GM19035 (cell line): ENCODE results near the gene PSD4.

ENCODE experiments used
- ATAC-seq: cut with Tn5 transposase; IDR thresholded peaks from one replicate; pipeline ENCODE4 v1.9.1; 2021; ENCODE audit not compliant: unreplicated experiment

The PSD4 gene

GRCh38 chr2:113203217-113203530, 29.4 kb downstream of the PSD4 start:
- no peak for ATAC-seq

DNA sequence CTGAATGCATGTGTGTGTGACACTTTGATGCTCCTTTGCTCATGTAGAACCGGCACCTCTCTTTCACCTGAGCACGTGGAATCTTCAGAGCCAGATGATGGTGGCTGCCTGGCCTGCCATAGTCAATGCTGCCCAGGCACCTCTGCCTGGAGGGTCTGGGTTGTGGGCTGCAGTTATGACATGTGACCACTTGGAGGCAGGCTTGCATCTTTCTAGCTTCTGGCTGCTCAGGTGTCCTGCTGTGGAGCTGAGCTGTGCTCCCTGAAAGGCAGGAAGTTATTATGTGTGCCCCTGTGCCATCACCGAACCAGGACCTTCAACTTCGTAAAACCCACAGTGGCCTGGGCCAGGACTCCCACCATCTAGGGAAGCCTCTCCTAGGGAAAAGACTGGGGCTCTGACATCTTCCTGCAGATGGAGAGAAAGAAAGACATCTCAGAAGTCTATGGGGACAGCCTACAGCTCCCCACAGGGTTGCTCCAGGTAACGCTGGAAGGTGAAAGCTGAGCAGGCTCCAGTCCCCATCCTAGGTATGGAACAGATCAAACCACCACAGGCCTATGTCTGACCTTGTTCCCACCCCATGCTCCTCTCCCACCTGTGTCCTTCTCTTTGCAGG, 30.2 kb downstream of the PSD4 start:
- peak; percentile 65 for ATAC-seq

- no peak for ATAC-seq
These were observed 32.5 kb downstream of the PSD4 start for GRCh38 chr2:113206251-113206650.

DNA sequence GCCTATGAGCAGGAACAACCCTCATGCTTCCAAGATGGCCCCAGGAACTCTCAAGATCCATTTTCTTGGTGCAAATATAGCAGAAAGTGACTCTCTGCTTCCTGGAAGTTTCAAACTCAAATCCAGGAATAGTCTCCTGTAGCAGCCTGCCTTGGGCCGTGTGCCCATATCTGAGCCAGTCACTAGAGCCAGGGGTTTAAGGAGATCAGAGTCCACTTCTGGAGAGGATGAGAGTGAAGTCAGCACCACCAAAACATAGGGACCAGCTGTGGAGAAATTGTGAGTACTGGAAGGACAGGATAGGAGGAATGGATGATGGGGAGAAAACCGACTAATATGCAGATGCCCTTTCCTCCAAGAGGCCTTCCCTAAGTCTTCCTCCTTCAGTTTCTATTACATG, 33.2 kb downstream of the PSD4 start:
- ATAC-seq, result no peak

- no peak for ATAC-seq
These were observed 34.6 kb downstream of the PSD4 start for GRCh38 chr2:113208396-113208795.

DNA sequence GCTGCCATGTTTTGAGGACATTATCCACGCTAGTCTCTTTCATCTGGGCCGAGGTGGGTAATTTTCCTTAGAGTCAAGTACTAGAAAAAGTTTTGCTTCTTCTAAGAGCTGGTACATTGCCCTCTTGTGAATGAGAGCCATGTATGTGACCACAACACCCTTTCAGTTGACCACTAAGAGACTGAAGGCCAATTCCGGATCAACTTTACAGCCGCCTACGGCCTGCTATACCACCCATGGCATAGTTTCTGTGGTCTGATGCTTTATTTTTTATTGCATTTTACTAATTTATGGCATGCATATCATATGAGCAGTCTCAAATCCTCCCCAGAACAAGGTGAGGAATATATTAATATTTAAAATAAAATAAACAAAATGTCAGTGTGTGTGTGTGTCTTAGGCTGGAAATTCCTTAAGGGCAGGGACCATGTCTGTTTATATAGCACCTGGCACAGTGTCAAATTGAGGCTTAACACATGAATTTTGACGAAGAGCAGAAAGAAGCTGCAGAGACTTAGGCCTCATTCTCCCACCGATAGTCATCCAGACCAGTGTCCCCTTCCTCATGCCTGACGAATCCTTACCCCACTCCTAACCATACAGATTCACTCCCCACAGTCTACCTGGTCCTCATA, 35.4 kb downstream of the PSD4 start:
- ATAC-seq, result no peak

- ATAC-seq, result no peak
These were observed 35.9 kb downstream of the PSD4 start for GRCh38 chr2:113209646-113210171.

DNA sequence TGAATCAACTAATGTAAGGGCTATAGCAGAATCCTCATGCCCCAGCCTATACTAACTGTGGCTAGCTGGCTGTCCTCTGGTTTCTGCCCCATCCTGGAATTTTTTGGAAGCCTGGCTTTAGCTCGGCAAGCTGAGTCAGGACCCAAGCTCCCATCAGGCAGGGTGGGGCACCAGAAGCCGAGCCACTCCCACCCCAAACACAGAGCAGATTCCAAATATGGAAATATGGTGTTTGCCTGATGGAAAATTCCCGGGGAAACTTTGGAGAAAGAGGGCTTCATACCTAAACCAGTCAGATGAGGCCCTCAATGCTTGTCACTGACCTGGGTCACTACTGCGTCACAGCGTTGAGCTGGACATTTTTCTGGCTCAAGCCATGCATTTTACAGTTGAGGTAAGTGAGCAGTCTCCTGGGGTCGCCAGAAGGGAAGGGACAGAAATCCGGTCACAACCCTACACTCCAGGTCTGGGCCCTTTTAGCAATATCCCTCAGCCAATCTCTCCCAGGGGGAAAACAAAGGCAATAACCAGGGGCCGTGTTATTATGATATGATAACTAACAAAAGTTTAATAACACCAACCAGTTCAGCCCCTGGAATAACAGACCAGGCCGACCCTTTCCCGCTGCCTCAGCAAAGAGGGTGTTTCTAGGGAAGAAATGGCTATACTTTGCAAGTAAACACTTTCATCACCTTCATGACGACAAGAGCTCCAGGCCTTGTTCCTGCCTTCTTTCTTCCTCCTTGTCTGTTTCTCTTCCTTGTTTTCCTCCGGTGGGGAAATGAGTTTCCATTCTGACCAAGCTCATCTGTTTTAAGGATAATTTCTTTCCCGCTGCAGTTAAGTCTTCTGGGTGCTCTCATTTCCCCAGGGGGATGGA, 37.7 kb downstream of the PSD4 start:
- no peak for ATAC-seq

GRCh38 chr2:113212245-113213060, 38.7 kb downstream of the PSD4 start:
- no peak for ATAC-seq

GRCh38 chr2:113213061-113213930, 39.5 kb downstream of the PSD4 start:
- ATAC-seq, result no peak

- no peak for ATAC-seq
These were observed 40.4 kb downstream of the PSD4 start for GRCh38 chr2:113214141-113214540.

- ATAC-seq, result no peak
These were observed 41.3 kb downstream of the PSD4 start for GRCh38 chr2:113215056-113215455.

- ATAC-seq, result no peak
These were observed 42.5 kb downstream of the PSD4 start for GRCh38 chr2:113216321-113216720.

DNA sequence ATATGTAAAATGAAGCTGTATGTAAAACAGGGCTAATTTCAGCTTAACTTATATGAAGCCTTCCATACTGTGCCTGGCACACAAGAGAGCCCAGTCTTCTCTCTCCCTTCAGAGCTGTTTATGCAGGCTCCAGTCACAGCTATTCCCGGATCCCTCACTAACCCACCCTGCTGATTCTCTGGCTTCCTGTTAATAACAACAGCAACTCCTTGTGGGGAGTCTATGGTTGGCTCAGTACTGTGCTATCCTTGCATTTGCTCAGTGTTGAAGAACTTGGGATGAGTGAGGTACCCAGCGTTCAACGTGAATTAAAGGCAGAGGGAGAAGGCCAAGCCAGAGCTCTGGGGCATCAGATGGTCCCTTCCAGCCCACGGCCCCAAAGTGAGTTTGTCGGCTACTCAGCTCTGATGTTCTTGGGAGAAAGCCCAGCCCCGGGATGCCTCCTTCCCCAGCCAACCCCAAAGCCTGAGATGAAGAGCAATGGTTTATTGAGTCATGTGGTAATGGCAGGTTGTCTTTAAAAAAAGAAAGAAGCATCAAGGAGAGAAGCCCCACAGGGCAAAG, 43.2 kb downstream of the PSD4 start:
- no peak for ATAC-seq

DNA sequence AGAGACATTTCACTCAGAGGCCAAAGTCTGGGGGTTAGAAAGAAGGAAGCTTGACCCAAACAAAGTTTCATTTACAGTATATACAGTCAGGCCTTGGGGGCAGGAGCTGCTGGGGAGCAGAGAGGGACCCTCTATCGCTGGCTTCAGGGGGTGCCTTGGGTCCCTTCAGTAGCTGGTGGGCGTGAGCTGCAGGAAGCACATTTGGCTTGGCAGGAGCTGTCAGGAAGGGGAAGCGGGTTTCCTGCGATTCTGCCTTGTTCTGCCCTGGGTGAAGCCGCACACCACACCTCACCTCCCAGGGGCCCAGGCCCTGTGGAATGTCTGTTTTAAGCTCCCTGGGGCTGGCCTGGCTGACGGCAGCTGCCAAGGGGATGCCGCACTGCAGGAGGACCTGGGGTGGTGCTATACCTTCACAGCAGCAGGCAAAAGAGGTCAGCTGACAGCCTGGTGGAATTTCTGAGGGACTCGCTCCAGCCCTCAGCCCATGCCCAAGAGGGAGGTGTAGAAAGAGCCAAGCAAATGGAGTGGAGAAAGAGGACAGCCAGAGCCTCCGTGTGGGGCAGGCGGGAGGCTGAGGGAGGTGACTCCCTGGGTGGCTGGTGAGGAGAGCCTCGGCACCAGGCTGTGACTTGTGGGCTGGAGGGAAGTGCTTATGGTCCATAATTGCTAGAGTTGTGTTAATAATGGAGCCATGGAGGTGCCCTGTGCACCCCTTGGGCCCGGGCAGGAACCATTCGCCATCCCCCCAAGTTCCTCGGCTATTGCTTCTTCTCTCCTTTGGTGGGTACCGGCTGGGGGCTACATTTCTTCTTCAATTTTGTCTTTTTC, 43.9 kb downstream of the PSD4 start:
- no peak for ATAC-seq

GRCh38 chr2:113218283-113219091, 44.7 kb downstream of the PSD4 start:
- ATAC-seq, result no peak

DNA sequence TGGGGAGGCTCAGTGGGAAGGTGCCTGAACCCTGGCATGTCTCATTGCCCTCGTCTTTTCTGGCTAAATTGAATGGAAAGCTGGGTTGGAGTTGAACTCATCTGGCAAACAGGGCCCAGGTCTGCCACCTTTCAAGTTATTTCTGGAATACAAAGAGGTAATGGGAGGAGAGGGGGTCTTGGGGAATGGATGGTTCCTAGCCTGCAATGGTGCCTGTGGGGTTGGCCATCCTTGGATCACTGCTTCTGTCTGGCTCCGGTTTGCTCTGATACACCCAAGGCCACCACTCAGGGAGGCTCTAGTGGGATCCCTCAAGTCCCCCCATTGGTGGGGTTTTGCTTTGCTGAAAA, 45.3 kb downstream of the PSD4 start:
- ATAC-seq, result no peak

- no peak for ATAC-seq
These were observed 45.7 kb downstream of the PSD4 start for GRCh38 chr2:113219525-113219888.
